Activated naive CD8-positive, alpha-beta T cell treated with anti-CD3 and anti-CD28 coated beads, Interleukin-2, amount 10 ng/mL, durations not matched to agents 7 days and 5 days (primary cell): ENCODE results near the gene CD244. TPM values are rescaled to one million over a fixed set of nuclear protein-coding genes. Genes with fewer than 3 reads are reported as not detected.
"Not testable (repeated sequence)": the region's sequence is repeated elsewhere in the genome, so short reads cannot be mapped to it uniquely, and the experiment has no call there.

Source experiments
- ATAC-seq: fragments of 150-1000 bp; cut with Tn5 transposase; one replicate; pipeline ENCODE4 v1.10.0; 2021; ENCODE audit warnings: low read depth, moderate library complexity
- POLR2A ChIA-PET: fragments of 350-600 bp; sonication (Branson Sonifier 250); formaldehyde crosslinking; loops from one replicate; lab custom pipeline; 2021; ENCODE audit warnings: antibody characterized with exemption; lab: Charles Lee
- DNase-seq: peaks from one replicate; pipeline ENCODE4 v3.0.0; 2021
- H3K27ac Mint-ChIP-seq: one replicate; pipeline ENCODE4 v1.8.0; 2022; ENCODE audit warnings: mild to moderate bottlenecking, mixed read lengths
- H3K27me3 Mint-ChIP-seq: one replicate; pipeline ENCODE4 v1.8.0; 2022; ENCODE audit warnings: mild to moderate bottlenecking, moderate library complexity, mixed read lengths
- H3K36me3 Mint-ChIP-seq: one replicate; pipeline ENCODE4 v1.8.0; 2021; ENCODE audit warnings: mild to moderate bottlenecking, mixed read lengths
- H3K4me1 Mint-ChIP-seq: one replicate; pipeline ENCODE4 v1.8.0; 2021; ENCODE audit warnings: mixed read lengths
- H3K4me3 Mint-ChIP-seq: one replicate; pipeline ENCODE4 v1.8.0; 2022; ENCODE audit warnings: mild to moderate bottlenecking, moderate library complexity, mixed read lengths
- H3K9me3 Mint-ChIP-seq: one replicate; pipeline ENCODE4 v1.8.0; 2021; ENCODE audit warnings: mixed read lengths
- total RNA-seq, 2 experiments: library from RNA; stranded (reverse); gene quantifications; one replicate each; pipeline ENCODE4 v1.2.3, GENCODE V29; 2021

Gene CD244
- total RNA-seq, 2 experiments from 2014 or later = 6.0 to 7.8 TPM

DNA sequence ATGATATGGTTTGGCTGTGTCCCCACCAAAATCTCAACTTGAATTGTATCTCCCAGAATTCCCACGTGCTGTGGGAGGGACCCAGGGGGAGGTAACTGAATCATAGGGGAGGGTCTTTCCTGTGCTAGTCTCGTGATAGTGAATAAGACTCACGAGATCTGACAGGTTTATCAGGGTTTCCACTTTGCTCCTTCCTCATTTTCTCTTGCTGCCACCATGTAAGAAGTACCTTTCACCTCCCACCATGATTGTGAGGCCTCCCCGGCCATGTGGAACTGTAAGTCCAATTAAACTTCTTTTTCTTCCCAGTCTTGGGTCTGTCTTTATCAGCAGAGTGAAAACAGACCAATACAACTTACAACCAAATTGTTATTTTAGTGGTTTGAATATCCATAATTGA is 5.0 kb upstream of the CD244 start:
- H3K27ac Mint-ChIP-seq, POLR2A ChIA-PET, DNase-seq, H3K36me3 Mint-ChIP-seq, H3K9me3 Mint-ChIP-seq, ATAC-seq, H3K4me3 Mint-ChIP-seq, H3K27me3 Mint-ChIP-seq: not testable (repeated sequence)
- peaks cover 27% of the 10 kb centered on the region for H3K4me1 Mint-ChIP-seq

GRCh38 chr1:160866695-160867260 is 4.1 kb upstream of the CD244 start:
- H3K36me3 Mint-ChIP-seq = no peaks in the 10 kb centered on the region
- DNase-seq (no peak), ATAC-seq (no peak)
- H3K4me1 Mint-ChIP-seq = peaks cover 35% of the 10 kb centered on the region
- no peaks in the 10 kb centered on the region for H3K27me3 Mint-ChIP-seq
- H3K27ac Mint-ChIP-seq = no peak overlapping the region
- H3K4me3 Mint-ChIP-seq = no peak overlapping the region
- POLR2A ChIA-PET = interaction anchor here (1.0 kb wide), 1 partner anchor 26 kb away, joined by 3 read pairs; no protein-coding TSS in a partner anchor
- peaks cover 2% of the 10 kb centered on the region for H3K9me3 Mint-ChIP-seq

DNA sequence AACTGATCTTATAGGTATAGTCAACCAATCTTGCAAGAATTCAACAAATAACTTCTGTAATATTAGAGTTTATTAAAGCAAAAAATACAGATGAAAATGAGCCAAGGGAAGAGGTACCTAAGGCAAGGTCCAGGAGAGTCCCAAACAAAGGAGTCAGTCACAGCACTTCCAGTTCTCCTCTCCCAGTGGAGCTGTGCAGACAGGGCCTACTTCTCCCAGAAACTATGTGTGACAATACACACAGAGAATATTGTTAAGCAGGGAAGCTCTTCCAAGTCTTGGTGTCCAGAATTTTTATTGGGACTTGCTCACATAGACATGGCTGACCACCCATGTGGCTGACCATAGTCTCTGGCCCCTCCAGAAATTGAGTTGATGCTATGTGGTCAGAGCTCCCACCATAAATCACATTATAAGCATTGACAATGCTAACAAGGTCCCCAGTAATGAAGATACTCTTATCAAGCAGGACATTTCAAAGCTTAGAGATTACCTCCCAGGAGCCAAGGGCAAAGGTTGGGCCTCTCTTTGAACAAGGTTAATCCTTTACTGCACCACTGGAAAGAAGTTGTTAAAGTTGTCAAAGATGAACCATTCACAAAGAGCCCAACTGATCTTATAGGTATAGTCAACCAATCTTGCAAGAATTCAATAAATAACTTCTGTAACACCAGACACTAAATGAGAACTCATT is 3.5 kb upstream of the CD244 start:
- H3K36me3 Mint-ChIP-seq = no peaks in the 10 kb centered on the region
- peaks cover 2% of the 10 kb centered on the region for H3K9me3 Mint-ChIP-seq
- H3K27me3 Mint-ChIP-seq = no peaks in the 10 kb centered on the region
- no peak for ATAC-seq
- POLR2A ChIA-PET = interaction anchor here (1.0 kb wide), 1 partner anchor 27 kb away, joined by 3 read pairs; no protein-coding TSS in a partner anchor
- DNase-seq = no peak
- H3K4me1 Mint-ChIP-seq = peaks cover 35% of the 10 kb centered on the region
- no peak overlapping the region for H3K27ac Mint-ChIP-seq
- H3K4me3 Mint-ChIP-seq = no peak overlapping the region

- POLR2A ChIA-PET = interaction anchor here (4.2 kb wide), 1 partner anchor 28 kb away, joined by 25 read pairs; no protein-coding TSS in a partner anchor
- DNase-seq = no peak
- Mint-ChIP-seq H3K9me3 (peaks cover 2% of the 10 kb centered on the region), H3K4me3 (no peak overlapping the region), H3K36me3 (no peaks in the 10 kb centered on the region), H3K4me1 (peaks cover 39% of the 10 kb centered on the region), H3K27me3 (no peaks in the 10 kb centered on the region), H3K27ac (no peak overlapping the region)
- no peak for ATAC-seq
These were observed 2.6 kb upstream of the CD244 start for GRCh38 chr1:160865337-160865736.

- Mint-ChIP-seq H3K9me3 (peaks cover 2% of the 10 kb centered on the region), H3K27me3 (no peaks in the 10 kb centered on the region), H3K4me3 (no peak overlapping the region), H3K36me3 (no peaks in the 10 kb centered on the region), H3K4me1 (peaks cover 40% of the 10 kb centered on the region), H3K27ac (peak overlapping the region; percentile 59)
- no peak for ATAC-seq
- POLR2A ChIA-PET = interaction anchor here (4.2 kb wide), 1 partner anchor 26 kb away, joined by 25 read pairs; no protein-coding TSS in a partner anchor
- no peak for DNase-seq
These were observed 1.5 kb upstream of the CD244 start for GRCh38 chr1:160864173-160864572.

DNA sequence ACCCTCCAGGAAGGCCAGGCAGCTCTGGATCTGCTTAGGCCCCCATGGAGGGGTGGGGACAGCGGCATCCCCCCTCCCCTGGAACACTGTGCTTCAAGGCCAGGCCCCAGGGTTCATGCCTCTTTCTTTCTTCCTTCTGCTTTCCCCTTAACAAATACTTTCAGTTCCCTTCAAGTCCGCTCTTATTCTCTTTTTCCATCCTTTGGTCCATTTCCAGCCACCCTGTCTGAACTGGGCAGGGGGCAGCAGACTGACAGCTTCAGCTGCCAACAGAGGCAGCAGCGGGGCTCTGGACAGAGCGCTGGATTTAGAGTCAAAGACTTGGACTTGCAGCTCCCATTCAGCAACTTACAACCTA is 1.1 kb upstream of the CD244 start:
- Mint-ChIP-seq H3K4me1 (peaks cover 43% of the 10 kb centered on the region), H3K36me3 (peaks cover 3% of the 10 kb centered on the region), H3K27ac (peak overlapping the region; percentile 52), H3K9me3 (peaks cover 2% of the 10 kb centered on the region), H3K4me3 (peak overlapping the region; percentile 9), H3K27me3 (no peaks in the 10 kb centered on the region)
- DNase-seq (no peak), ATAC-seq (no peak)
- POLR2A ChIA-PET = interaction anchor here (4.2 kb wide), 1 partner anchor 26 kb away, joined by 25 read pairs; no protein-coding TSS in a partner anchor

- Mint-ChIP-seq H3K9me3 (peaks cover 2% of the 10 kb centered on the region), H3K4me3 (peak overlapping the region; percentile 67), H3K27me3 (no peaks in the 10 kb centered on the region), H3K4me1 (peaks cover 42% of the 10 kb centered on the region), H3K36me3 (peaks cover 4% of the 10 kb centered on the region), H3K27ac (peak overlapping the region; percentile 80)
- POLR2A ChIA-PET = interaction anchor here (1.1 to 4.2 kb wide), 2 partner anchors 21 to 25 kb away, joined by 3 to 25 read pairs; no protein-coding TSS in a partner anchor
- DNase-seq = no peak
- ATAC-seq = no peak
These were observed 530 bp upstream of the CD244 start for GRCh38 chr1:160863061-160863773.

DNA sequence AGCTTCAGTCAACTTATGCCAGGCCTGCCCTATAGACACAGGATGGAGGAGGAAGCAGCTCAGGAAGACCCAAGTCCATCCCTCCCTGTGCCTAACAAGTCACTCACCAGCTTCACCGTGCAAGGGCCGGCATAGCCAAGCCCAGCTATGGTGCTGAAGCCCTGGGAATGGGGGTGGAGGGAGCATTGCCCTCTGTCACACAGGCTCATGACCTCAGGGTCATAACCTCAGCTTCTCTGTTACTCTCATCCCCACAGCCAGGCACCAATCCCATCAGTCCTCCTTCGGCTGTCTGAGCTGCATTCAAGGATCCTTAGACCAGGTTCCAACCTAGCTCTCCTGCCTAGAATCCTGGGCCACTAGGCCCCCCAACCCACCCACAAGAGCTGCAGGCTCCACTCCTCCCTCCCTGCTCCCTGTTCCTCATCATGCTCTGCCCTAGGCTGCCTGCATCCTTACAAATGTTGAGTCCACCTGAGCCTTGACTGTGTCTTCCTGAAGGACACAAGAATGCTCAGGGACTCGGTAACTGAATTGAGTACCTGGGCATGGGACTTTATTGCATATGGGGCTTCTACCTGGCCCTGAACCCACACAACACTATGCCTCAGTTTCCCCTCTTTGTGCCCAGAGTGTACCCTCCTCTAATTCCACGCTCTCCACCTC is 1.7 kb downstream of the CD244 start:
- DNase-seq = no peak
- Mint-ChIP-seq H3K27ac (no peak overlapping the region), H3K4me1 (peaks cover 40% of the 10 kb centered on the region), H3K27me3 (no peaks in the 10 kb centered on the region), H3K36me3 (peaks cover 6% of the 10 kb centered on the region), H3K9me3 (peaks cover 2% of the 10 kb centered on the region), H3K4me3 (peak overlapping the region; percentile 29)
- POLR2A ChIA-PET = interaction anchor here (4.2 kb wide), 1 partner anchor 23 kb away, joined by 25 read pairs; no protein-coding TSS in a partner anchor
- no peak for ATAC-seq

DNA sequence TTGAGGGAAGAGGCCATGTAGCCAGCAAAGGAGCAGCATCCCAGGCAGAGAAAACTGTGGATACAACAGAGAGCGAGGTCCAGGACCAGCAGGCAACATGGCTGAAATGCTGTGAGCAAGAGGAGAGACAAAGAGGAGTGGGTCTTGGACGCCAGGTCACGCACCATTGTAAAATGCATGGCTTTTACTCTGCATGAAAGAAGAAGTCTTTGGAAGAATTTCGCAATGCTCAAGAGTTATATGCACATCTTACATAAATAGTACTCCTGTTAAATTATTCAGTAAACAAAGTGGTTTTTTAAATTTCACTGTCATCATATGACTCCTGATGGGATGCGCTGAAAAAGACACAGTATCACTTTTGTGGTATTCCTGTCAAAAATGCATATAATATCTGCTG is 3.5 kb downstream of the CD244 start:
- DNase-seq (no peak), ATAC-seq (no peak)
- H3K9me3 Mint-ChIP-seq = no peaks in the 10 kb centered on the region
- peaks cover 6% of the 10 kb centered on the region for H3K36me3 Mint-ChIP-seq
- H3K27ac Mint-ChIP-seq = peak overlapping the region; percentile 23
- peaks cover 38% of the 10 kb centered on the region for H3K4me1 Mint-ChIP-seq
- no peaks in the 10 kb centered on the region for H3K27me3 Mint-ChIP-seq
- no peak overlapping the region for H3K4me3 Mint-ChIP-seq
- POLR2A ChIA-PET = no interaction called here

DNA sequence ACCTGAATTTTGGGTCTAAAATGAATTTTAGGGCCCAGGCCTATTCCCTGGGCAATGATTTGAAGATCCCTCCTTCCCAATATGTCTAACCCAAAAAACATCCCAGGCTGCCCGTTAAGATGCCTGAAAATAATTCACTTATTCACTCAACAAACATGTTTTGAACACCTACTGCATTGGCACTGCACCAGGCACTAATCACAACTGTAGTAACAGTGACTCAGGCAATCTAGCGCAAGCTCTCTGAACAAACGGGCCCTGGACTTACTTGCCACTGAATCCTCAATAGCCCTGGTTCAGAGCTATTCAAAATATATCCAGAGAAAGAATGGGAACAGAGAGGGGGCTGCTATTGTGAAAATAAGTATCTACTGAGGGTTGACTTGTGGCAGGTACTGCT is 4.2 kb downstream of the CD244 start:
- Mint-ChIP-seq H3K9me3 (no peaks in the 10 kb centered on the region), H3K4me1 (peaks cover 34% of the 10 kb centered on the region), H3K27me3 (no peaks in the 10 kb centered on the region), H3K36me3 (peaks cover 6% of the 10 kb centered on the region), H3K4me3 (no peak overlapping the region), H3K27ac (no peak overlapping the region)
- DNase-seq = no peak
- no peak for ATAC-seq
- POLR2A ChIA-PET = no interaction called here

- ATAC-seq (no peak), DNase-seq (no peak)
- Mint-ChIP-seq H3K27ac (no peak overlapping the region), H3K27me3 (no peaks in the 10 kb centered on the region), H3K4me1 (peaks cover 33% of the 10 kb centered on the region), H3K4me3 (no peak overlapping the region), H3K9me3 (no peaks in the 10 kb centered on the region), H3K36me3 (peaks cover 9% of the 10 kb centered on the region)
- POLR2A ChIA-PET = no interaction called here
These were observed 4.6 kb downstream of the CD244 start for GRCh38 chr1:160858097-160858496.

GRCh38 chr1:160855181-160855981 is 7.3 kb downstream of the CD244 start:
- Mint-ChIP-seq H3K27ac (no peak overlapping the region), H3K4me1 (peaks cover 13% of the 10 kb centered on the region), H3K4me3 (no peak overlapping the region), H3K36me3 (peaks cover 13% of the 10 kb centered on the region), H3K27me3 (no peaks in the 10 kb centered on the region), H3K9me3 (no peaks in the 10 kb centered on the region)
- ATAC-seq (peak; percentile 89), DNase-seq (peak; percentile 53)
- POLR2A ChIA-PET = interaction anchor here (2.2 kb wide), 1 partner anchor 18 kb away, joined by 19 read pairs; no protein-coding TSS in a partner anchor
